ENCODE measurements around the gene PCGF2.
"Not testable (repeated sequence)": the region's sequence is repeated elsewhere in the genome, so short reads cannot be mapped to it uniquely, and the experiment has no call there.

PCGF2 gene

DNA sequence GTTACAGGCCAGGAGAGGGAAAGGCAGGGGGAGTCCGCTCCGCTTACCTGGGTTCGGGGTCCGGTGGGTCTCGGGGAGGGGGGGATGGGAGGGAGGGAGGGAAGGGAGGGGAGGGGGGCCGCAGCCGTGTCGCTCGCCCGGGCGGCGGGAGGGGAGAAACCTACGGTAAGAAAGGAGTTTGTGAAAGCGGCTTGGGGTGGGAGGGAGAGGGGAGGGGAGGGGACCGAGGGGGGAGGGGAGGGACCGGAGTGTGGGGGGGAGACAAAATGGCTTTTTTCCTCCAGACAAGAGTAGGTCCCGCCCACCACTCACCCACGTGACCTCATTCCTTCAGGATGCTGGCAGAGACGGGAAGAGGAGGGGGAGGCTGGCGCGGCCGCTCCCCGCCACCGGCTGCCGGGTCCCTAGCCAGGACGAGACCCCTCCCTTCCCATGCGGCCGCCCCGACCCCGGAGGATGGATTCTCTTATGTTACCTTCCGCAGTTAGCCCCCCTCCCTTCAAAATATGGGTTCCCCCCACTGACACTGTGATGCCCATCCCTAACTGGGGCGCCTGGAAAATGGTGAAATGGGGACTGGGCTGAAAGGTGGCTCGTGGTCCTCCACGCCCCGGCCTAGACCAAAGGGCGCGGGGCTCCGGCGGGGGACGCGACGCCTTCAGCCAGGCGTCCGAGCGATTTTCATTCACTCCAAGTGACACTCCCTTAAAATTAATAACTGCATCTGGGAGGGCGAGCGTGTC, at the start of gene PCGF2:
Gene PCGF2, minus strand, starts transcription at position 188 of the 743 bp plus-strand sequence. CDS start 7,934 bp downstream, outside the sequence.
- DNase-seq: no peak

- DNase-seq: no peak
Observed at GRCh38 chr17:38797828-38798227, 49.7 kb upstream of the PCGF2 start.

DNA sequence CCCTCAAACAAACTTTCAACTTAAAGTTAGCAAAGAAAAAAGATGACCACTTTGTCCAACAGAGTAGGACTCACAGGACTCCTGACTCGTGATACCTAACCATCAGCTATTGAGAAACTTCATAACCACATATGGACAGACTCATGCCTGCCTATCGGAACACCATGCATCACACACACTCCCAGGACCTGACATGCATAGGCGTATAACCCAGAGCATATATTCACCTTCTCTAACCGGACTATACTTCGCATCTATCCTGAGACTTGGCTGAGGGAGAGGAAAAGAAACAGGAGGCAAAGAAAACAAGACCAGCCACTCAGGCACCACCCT, 49.0 kb upstream of the PCGF2 start:
- DNase-seq: no peak

DNA sequence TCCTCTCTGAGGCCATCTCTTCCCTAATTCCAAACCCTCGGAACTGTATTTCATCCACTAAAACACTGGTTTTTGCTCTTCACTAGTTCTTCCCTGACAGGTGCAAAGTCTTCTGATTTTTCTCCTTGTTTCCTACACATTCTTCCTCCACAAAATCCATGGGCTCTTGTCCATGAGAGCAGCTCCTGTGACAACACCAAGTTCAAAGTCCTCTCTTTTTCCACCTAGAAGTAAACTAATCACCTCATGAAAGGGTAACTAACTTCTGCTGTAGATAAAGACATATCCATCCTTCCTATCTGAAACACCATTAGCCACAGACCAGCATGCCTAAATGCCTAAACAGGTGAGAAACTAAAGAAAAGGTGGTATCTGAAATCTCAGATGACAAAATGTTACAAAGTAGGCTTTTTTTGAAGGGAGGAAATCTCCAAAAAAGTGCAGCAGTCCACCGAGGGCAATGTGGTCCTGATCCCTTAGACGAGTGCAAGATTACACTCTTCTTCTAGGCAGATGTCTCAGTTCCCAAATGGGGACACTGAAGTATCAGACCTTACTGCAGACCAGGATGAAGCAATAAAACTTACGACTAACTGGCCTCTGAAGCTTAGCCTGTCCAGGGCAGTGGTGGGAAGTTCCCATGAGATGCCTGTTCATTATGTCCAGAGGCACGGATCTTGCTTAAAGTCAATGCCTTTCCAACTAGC, 48.5 kb upstream of the PCGF2 start:
- DNase-seq: no peak

DNA sequence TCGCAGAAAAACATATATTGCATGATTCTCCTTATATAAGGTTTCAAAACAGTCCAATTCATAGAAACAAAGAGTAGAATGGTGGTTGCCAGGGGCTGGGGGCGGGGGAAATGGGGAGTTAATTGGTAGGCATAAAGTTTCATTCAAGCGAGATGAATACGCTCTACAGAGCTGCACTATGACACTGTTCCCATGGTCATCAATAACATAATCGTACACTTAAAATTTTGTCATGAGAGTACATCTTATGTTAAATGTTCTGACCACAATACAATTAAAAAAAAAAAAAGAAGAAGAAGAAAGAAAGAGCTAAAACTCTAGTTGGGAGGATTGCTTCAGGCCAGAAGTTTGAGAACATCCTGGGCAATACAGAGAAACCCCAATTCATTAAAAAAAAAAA, 46.1 kb upstream of the PCGF2 start:
- DNase-seq: no peak

- no peak for DNase-seq
Observed at GRCh38 chr17:38791162-38791561, 43.0 kb upstream of the PCGF2 start.

DNA sequence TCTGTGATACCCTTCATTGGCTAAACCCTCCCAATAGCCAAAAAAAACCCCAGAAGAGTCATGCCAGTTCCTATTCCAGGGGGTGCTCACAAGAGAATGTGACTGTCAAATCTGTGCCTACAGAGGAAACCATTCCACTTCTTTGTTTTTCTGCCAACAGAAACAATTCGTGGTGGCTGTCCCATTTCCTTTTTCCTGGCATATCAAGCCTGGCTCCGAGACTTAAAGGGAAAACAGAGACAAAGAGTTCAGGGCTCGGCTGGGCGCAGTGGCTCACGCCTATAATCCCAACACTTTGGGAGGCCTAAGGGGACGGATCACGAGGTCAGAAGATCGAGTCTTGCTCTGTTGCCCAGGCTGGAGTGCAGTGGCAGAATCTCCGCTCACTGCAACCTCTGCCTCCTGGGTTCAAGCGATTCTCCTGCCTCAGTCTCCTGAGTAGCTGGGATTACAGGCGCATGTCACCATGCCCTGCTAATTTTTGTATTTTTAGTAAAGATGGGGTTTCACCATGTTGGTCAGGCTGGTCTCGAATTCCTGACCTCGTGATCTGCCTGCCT, 42.1 kb upstream of the PCGF2 start:
- not testable (repeated sequence) for DNase-seq

GRCh38 chr17:38789185-38789584, 41.0 kb upstream of the PCGF2 start:
- DNase-seq: no peak

- DNase-seq: not testable (repeated sequence)
Observed at GRCh38 chr17:38787999-38788398, 39.9 kb upstream of the PCGF2 start.

GRCh38 chr17:38786372-38786771, 38.2 kb upstream of the PCGF2 start:
- no peak for DNase-seq

- DNase-seq: no peak
Observed at GRCh38 chr17:38783227-38783626, 35.1 kb upstream of the PCGF2 start.

DNA sequence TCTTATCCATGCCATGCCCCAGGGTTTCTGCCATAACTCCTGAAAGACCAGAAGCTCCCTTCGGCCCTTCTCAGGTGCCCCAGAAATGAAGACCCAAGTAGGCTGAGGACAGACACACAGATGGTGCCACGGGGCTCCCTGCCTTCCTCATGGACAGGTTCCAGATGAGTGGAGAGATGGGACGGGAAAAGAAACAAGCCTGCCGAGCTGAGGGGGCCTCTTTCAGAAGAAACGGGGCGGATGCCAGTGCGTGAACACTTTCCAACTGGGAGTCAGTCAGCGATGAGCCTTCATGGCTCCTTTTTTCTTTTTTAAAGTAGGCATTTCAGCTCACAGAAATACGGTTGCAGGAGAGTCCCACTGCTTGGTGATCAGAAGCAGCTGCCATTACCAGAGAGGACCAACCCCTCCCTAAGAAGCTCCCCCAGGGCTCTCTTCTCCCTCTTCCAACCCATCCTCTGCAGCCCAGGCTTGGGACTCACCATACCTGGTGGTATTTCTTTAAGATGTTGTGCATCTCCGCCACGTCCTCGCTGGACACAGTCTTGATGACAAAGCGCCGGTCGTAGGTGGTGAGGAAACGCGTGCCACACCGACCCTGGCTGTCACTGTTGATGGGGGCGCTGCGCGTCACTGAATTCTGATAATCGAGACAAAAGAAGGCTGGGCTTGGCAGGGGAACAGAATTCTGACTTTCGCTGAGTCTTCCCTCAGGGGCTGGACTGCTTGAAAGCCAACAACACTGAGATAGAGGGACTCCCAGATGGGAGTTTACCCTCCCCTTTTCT, 32.0 kb upstream of the PCGF2 start:
- no peak for DNase-seq

GRCh38 chr17:38777641-38778250, 29.6 kb upstream of the PCGF2 start:
- DNase-seq: no peak

DNA sequence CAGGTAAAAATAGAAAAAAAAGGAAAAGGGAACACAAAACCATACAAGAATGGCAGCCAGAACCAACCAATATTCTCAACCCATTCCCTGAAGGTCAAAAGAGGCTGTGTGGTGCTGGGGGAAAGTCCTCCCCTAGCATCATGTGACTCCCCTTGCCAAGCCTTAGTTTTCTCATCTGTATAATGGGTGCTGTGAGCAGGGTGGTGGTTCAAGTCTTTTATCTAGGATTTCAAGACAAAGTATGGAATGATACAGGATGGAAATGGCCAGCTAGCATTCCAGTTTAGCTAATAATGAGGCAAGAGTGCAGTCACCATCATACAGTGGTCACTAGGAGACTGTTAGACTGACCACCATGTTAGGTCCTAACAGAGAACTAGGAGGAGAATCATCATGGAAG, 25.1 kb upstream of the PCGF2 start:
- no peak for DNase-seq

DNA sequence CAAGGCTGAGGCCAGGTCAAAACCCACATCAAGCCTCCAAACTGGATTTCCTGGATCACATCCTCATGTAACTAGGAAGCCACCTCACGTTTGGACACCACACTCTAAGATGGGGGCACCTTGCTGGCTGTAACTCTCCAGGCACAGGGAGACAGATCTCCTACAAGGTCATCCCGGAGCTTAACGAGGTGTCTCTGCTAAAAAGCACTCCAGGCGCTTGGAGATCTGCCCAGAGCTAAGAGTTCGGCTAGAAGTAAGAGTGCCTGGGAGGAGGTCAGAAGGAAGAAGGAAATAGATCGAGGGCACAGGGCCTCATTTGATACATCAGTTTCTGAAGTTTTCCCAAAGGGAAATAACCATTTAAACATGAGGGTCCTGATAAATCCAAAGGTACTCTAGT, 20.3 kb upstream of the PCGF2 start:
- no peak for DNase-seq

GRCh38 chr17:38766341-38766740, 18.2 kb upstream of the PCGF2 start:
- no peak for DNase-seq

DNA sequence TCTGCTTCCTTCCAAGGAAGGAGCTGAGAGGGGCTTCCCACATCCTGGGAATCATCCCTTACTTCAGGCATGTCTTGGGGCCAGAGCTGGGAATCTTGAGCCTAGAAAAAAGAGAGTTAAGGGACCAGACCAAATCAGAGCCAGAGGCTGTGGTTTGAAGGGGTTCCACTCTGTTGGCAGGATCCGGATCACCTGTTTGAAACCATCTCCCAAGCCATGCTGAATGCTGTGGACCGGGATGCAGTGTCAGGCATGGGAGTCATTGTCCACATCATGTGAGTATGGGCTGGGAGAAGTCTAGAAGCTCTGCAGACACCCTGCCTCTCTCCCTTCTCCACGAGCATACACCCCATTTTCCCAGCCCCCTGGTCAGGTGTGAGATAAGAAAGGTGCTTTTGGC, 14.1 kb upstream of the PCGF2 start:
- no peak for DNase-seq

DNA sequence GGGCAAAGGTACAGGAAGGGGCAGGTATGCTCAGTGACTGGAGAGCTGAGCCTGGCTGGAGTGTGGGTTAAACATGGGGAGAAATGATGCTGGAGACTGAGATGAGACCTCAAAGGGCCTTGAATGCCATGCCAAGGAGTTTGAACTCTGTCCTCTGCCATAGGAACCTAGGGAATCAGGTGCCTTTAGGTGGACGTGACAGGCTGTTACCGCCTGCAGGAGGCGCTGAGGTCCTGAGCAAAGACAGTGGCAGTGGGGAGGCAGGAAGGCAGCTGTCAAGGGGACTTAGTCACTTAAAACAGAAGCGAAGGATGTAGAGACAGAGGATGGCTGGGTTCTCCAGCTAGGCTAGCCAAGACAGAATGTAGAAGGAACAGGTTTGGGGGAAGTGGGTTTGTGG, 13.5 kb upstream of the PCGF2 start:
- no peak for DNase-seq

- no peak for DNase-seq
Observed at GRCh38 chr17:38753071-38753506, 5.0 kb upstream of the PCGF2 start.

- DNase-seq: peak; percentile 93
Observed at GRCh38 chr17:38752308-38753070, 4.4 kb upstream of the PCGF2 start, which contains the start of gene PSMB3. Gene PSMB3 (plus strand): TSS chr17:38752741. CDS start chr17:38752827, 86 bp downstream.

GRCh38 chr17:38751808-38752307, 3.7 kb upstream of the PCGF2 start:
- DNase-seq: peak; percentile 78
